ENCODE data around the gene SYNDIG1.

The SYNDIG1 gene

GRCh38 chr20:24443436-24443835 is 26.0 kb upstream of the SYNDIG1 start:
- no peak for DNase-seq (ENCODE audit: low read depth in 1 of 2, low spot score in 1 of 2)
- TF ChIP-seq, protein P1, sequence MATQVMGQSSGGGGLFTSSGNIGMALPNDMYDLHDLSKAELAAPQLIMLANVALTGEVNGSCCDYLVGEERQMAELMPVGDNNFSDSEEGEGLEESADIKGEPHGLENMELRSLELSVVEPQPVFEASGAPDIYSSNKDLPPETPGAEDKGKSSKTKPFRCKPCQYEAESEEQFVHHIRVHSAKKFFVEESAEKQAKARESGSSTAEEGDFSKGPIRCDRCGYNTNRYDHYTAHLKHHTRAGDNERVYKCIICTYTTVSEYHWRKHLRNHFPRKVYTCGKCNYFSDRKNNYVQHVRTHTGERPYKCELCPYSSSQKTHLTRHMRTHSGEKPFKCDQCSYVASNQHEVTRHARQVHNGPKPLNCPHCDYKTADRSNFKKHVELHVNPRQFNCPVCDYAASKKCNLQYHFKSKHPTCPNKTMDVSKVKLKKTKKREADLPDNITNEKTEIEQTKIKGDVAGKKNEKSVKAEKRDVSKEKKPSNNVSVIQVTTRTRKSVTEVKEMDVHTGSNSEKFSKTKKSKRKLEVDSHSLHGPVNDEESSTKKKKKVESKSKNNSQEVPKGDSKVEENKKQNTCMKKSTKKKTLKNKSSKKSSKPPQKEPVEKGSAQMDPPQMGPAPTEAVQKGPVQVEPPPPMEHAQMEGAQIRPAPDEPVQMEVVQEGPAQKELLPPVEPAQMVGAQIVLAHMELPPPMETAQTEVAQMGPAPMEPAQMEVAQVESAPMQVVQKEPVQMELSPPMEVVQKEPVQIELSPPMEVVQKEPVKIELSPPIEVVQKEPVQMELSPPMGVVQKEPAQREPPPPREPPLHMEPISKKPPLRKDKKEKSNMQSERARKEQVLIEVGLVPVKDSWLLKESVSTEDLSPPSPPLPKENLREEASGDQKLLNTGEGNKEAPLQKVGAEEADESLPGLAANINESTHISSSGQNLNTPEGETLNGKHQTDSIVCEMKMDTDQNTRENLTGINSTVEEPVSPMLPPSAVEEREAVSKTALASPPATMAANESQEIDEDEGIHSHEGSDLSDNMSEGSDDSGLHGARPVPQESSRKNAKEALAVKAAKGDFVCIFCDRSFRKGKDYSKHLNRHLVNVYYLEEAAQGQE (IDR thresholded peaks at IDR 0.05; ENCODE audit: insufficient replicate concordance, low read depth), result no peak
- no peak for TF ChIP-seq GABPA (IDR thresholded peaks at IDR 0.05; ENCODE audit: low read depth)
- no peak for TF ChIP-seq POLR2AphosphoS5 (IDR thresholded peaks at IDR 0.05; ENCODE audit: low read depth)
- TF ChIP-seq CTCF (IDR thresholded peaks at IDR 0.05; ENCODE audit: insufficient read depth, low read length), result no peak
- no peak for TF ChIP-seq SPI1 (IDR thresholded peaks at IDR 0.05; ENCODE audit: borderline replicate concordance, low read depth)
- H3K4me3 ChIP-seq (replicated peaks; ENCODE audit: insufficient read depth, low read length), result no peak overlapping the region
- H3K27ac ChIP-seq (replicated peaks), result no peak overlapping the region
- no peaks in the 10 kb centered on the region for H3K27me3 ChIP-seq (ENCODE audit: insufficient read depth, poor library complexity, severe bottlenecking)

DNA sequence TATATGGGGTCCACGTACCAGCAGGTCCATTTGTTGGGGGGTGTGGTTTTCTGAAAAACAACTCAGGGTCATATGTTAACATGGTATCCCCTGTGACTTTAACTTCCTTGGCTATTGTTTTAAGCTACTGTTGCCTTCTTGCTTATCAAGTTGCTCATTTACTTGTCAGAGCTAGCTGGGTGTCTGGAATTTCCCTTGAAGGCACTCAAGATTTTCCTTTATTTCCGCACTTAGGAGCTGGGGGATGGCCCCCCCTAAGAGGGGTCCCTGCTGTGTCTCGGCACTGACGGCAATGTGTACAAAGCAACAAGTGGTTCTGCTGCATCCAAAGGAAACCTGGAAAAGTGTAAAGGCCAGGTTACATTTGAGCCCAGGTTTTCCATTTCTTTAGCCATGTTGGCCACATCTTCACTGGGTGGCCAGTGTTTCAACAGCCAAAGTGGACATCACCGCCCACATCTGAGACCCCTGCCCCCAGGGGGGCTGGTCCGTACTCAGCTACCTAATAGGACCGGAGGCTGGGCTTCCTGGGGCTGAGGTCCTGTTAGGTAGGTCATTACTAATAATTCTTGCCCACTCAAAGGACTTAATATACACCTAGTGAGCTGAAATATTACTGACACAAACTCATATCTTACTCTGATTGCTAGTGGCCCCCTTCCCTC is 24.8 kb upstream of the SYNDIG1 start:
- no peak overlapping the region for H3K27ac ChIP-seq (replicated peaks)
- H3K4me3 ChIP-seq (replicated peaks; ENCODE audit: insufficient read depth, low read length), result no peak overlapping the region
- no peaks in the 10 kb centered on the region for H3K27me3 ChIP-seq (ENCODE audit: insufficient read depth, poor library complexity, severe bottlenecking)
- TF ChIP-seq GABPA (IDR thresholded peaks at IDR 0.05; ENCODE audit: low read depth) (no peak), CTCF (IDR thresholded peaks at IDR 0.05; ENCODE audit: insufficient read depth, low read length) (no peak), POLR2AphosphoS5 (IDR thresholded peaks at IDR 0.05; ENCODE audit: low read depth) (no peak), SPI1 (IDR thresholded peaks at IDR 0.05; ENCODE audit: borderline replicate concordance, low read depth) (no peak)
- TF ChIP-seq, protein P1 (IDR thresholded peaks at IDR 0.05; ENCODE audit: insufficient replicate concordance, low read depth), result no peak
- no peak for DNase-seq (ENCODE audit: low read depth in 1 of 2, low spot score in 1 of 2)

- no peak overlapping the region for H3K4me3 ChIP-seq (replicated peaks; ENCODE audit: insufficient read depth, low read length)
- no peak for DNase-seq (ENCODE audit: low read depth in 1 of 2, low spot score in 1 of 2)
- H3K27me3 ChIP-seq (ENCODE audit: insufficient read depth, poor library complexity, severe bottlenecking), result no peaks in the 10 kb centered on the region
- no peak for TF ChIP-seq SPI1 (IDR thresholded peaks at IDR 0.05; ENCODE audit: borderline replicate concordance, low read depth)
- TF ChIP-seq, protein P1 (IDR thresholded peaks at IDR 0.05; ENCODE audit: insufficient replicate concordance, low read depth), result no peak
- no peak for TF ChIP-seq POLR2AphosphoS5 (IDR thresholded peaks at IDR 0.05; ENCODE audit: low read depth)
- no peak for TF ChIP-seq GABPA (IDR thresholded peaks at IDR 0.05; ENCODE audit: low read depth)
- TF ChIP-seq CTCF (IDR thresholded peaks at IDR 0.05; ENCODE audit: insufficient read depth, low read length), result no peak
- H3K27ac ChIP-seq (replicated peaks), result no peak overlapping the region
Measured at GRCh38 chr20:24445510-24446170, 23.8 kb upstream of the SYNDIG1 start.
